Measurements from ENCODE around the gene NUP35.
"Not testable (repeated sequence)": the region's sequence is repeated elsewhere in the genome, so short reads cannot be mapped to it uniquely, and the experiment has no call there.

NUP35 gene

DNA sequence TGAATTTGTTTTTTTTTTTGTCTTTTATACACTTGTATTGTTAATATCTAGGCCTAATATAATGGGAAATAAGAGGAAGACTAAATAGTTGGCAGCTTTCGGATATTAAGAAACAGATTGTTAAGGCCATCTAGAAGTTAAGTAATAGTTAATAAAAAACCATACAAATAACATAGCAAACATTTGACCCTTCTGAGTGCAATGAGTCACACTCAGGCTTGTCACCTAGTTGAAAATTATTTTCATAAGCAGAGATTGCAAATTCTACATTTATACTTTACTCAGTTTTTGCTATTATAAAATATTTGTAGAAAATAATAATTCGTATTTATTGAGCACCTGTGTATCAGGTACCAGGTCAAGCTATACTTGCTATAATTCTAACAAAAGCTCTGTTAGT, 2.4 kb downstream of the NUP35 start:
- DNase-seq (ENCODE audit: extremely low read depth, low read depth), result no peak
- TF ChIP-seq, protein P1, sequence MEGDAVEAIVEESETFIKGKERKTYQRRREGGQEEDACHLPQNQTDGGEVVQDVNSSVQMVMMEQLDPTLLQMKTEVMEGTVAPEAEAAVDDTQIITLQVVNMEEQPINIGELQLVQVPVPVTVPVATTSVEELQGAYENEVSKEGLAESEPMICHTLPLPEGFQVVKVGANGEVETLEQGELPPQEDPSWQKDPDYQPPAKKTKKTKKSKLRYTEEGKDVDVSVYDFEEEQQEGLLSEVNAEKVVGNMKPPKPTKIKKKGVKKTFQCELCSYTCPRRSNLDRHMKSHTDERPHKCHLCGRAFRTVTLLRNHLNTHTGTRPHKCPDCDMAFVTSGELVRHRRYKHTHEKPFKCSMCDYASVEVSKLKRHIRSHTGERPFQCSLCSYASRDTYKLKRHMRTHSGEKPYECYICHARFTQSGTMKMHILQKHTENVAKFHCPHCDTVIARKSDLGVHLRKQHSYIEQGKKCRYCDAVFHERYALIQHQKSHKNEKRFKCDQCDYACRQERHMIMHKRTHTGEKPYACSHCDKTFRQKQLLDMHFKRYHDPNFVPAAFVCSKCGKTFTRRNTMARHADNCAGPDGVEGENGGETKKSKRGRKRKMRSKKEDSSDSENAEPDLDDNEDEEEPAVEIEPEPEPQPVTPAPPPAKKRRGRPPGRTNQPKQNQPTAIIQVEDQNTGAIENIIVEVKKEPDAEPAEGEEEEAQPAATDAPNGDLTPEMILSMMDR (IDR thresholded peaks at IDR 0.05; ENCODE audit: low read depth, low read length, missing control alignments), result no peak
- no peak overlapping the region for H3K4me3 ChIP-seq (replicated peaks; ENCODE audit: low read depth, low read length)

DNA sequence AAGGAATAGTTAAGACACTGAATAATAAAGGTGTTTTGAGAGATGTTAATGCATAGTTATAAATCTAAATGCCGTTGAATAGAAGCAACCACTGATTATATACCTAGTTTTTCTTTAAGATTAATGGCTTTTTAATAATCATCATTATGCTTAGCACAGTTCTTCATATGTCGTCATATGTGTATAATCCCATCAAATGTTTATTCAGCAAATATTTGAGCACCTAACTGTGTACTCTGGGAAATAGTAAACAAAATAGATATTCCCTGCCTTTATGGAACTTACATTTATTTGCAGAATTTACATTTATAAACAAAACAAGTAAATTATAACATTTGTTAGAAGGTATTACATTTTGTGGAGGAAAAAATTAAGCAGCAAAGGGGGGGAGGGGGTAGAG, 9.8 kb downstream of the NUP35 start:
- TF ChIP-seq, protein P1 (IDR thresholded peaks at IDR 0.05; ENCODE audit: low read depth, low read length, missing control alignments), result no peak
- no peak for DNase-seq (ENCODE audit: extremely low read depth, low read depth)
- no peak overlapping the region for H3K4me3 ChIP-seq (replicated peaks; ENCODE audit: low read depth, low read length)

- TF ChIP-seq, protein P1 (IDR thresholded peaks at IDR 0.05; ENCODE audit: low read depth, low read length, missing control alignments), result no peak
- no peak overlapping the region for H3K4me3 ChIP-seq (replicated peaks; ENCODE audit: low read depth, low read length)
- no peak for DNase-seq (ENCODE audit: extremely low read depth, low read depth)
These were observed 24.7 kb downstream of the NUP35 start for GRCh38 chr2:183148955-183149354.

GRCh38 chr2:183149489-183149888, 25.2 kb downstream of the NUP35 start:
- TF ChIP-seq, protein P1 (IDR thresholded peaks at IDR 0.05; ENCODE audit: low read depth, low read length, missing control alignments), result no peak
- no peak overlapping the region for H3K4me3 ChIP-seq (replicated peaks; ENCODE audit: low read depth, low read length)
- no peak for DNase-seq (ENCODE audit: extremely low read depth, low read depth)

- not testable (repeated sequence) for DNase-seq (ENCODE audit: extremely low read depth, low read depth); H3K4me3 ChIP-seq (replicated peaks; ENCODE audit: low read depth, low read length)
These were observed 28.0 kb downstream of the NUP35 start for GRCh38 chr2:183152280-183152679.

DNA sequence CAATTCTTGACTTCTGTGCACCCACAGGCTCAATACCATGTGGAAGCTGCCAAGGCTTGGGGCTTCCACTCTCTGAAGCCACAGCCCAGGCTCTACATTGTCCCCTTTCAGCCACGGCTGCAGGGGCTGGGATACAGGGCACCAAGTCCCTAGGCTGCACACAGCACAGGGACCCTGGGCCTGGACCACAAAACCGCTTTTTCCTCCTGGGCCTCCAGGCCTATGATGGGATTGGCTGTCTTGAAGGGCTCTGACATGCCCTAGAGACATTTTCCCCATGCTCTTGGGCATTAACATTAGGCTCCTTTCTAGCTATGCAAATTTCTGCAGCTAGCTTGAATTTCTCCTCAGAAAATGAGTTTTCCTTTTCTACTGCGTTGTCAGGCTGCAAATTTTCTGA, 29.7 kb downstream of the NUP35 start:
- DNase-seq (ENCODE audit: extremely low read depth, low read depth), result no peak
- no peak overlapping the region for H3K4me3 ChIP-seq (replicated peaks; ENCODE audit: low read depth, low read length)
- TF ChIP-seq, protein P1 (IDR thresholded peaks at IDR 0.05; ENCODE audit: low read depth, low read length, missing control alignments), result no peak

DNA sequence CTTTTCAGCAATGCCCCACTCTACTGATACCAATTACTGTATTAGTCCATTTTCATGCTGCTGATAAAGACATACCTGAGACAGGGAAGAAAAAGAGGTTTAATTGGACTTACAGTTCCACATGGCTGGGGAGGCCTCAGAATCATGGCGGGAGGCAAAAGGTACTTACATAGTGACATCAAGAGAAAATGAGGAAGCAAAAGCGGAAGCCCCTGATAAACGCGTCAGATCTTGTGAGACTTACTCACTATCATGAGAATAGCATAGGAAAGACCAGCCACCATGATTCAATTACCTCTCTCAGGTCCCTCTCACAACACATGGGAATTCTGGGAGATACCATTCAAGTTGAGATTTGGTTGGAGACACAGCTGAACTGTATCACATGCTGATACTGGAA, 30.5 kb downstream of the NUP35 start:
- H3K4me3 ChIP-seq (replicated peaks; ENCODE audit: low read depth, low read length); DNase-seq (ENCODE audit: extremely low read depth, low read depth): not testable (repeated sequence)

GRCh38 chr2:183157131-183157530, 32.9 kb downstream of the NUP35 start:
- TF ChIP-seq, protein P1 (IDR thresholded peaks at IDR 0.05; ENCODE audit: low read depth, low read length, missing control alignments), result no peak
- no peak overlapping the region for H3K4me3 ChIP-seq (replicated peaks; ENCODE audit: low read depth, low read length)
- DNase-seq (ENCODE audit: extremely low read depth, low read depth), result no peak
